Neural progenitor cell (in vitro differentiated cells): Measurements from ENCODE around the gene RNF111.

Experiments
- EZH2 ChIP-seq: fragments of 200-600 bp; sonication (generic); IDR thresholded peaks from 2 replicates; pipeline ENCODE4 v1.6.1; 2017; ENCODE audit warnings: antibody characterized with exemption, mild to moderate bottlenecking, moderate library complexity
- EZH2phosphoT487 ChIP-seq: fragments of 200-600 bp; sonication (generic); IDR thresholded peaks from 2 replicates; pipeline ENCODE4 v1.6.1; 2017; ENCODE audit warnings: antibody characterized with exemption
- TF ChIP-seq, protein P1 (sequence below): fragments of 200-600 bp; sonication (generic); IDR thresholded peaks from 2 replicates; pipeline ENCODE4 v1.5.1; 2017; ENCODE audit warnings: antibody characterized with exemption, mild to moderate bottlenecking

DNA sequence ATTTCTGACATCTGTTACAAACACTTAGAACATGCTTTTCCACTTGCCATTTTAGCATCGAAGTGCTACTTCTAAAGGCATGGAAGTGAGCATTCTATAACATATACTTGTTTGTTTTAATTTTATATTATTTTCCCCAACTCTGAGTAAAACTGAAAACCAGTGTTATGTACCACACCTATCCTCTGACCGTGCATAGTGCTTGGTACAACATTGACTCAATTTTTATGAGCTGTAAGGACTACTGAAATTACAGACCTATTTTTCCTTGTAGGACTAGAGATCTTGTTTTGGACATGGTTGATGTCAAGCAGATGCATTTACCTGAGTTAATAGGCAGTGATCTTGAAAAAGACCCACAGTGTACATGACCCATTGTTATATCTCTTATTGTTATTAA lies 66.0 kb downstream of the RNF111 start:
- TF ChIP-seq, protein P1, sequence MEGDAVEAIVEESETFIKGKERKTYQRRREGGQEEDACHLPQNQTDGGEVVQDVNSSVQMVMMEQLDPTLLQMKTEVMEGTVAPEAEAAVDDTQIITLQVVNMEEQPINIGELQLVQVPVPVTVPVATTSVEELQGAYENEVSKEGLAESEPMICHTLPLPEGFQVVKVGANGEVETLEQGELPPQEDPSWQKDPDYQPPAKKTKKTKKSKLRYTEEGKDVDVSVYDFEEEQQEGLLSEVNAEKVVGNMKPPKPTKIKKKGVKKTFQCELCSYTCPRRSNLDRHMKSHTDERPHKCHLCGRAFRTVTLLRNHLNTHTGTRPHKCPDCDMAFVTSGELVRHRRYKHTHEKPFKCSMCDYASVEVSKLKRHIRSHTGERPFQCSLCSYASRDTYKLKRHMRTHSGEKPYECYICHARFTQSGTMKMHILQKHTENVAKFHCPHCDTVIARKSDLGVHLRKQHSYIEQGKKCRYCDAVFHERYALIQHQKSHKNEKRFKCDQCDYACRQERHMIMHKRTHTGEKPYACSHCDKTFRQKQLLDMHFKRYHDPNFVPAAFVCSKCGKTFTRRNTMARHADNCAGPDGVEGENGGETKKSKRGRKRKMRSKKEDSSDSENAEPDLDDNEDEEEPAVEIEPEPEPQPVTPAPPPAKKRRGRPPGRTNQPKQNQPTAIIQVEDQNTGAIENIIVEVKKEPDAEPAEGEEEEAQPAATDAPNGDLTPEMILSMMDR: no peak
- TF ChIP-seq EZH2 (no peak), EZH2phosphoT487 (no peak)
